Parathyroid adenoma (tissue), 2 donors: Measurements from ENCODE around the gene PGS1.

Experiments
- H2AFZ ChIP-seq: fragments of 300-600 bp; sonication (generic); one replicate; pipeline ENCODE4 v1.7.0; 2017; ENCODE audit warnings: antibody characterized with exemption, mild to moderate bottlenecking
- H3K27ac ChIP-seq: fragments of 300-600 bp; sonication (generic); one replicate; pipeline ENCODE4 v1.7.0; 2017
- H3K27me3 ChIP-seq: fragments of 300-600 bp; sonication (generic); one replicate; pipeline ENCODE4 v1.7.0; 2017; ENCODE audit warnings: low read length; ENCODE audit not compliant: control insufficient read depth, insufficient read depth
- H3K36me3 ChIP-seq: fragments of 300-600 bp; sonication (generic); one replicate; pipeline ENCODE4 v1.7.0; 2017; ENCODE audit warnings: low read length; ENCODE audit not compliant: control insufficient read depth, insufficient read depth
- H3K4me1 ChIP-seq: fragments of 300-600 bp; sonication (generic); one replicate; pipeline ENCODE4 v1.7.0; 2017; ENCODE audit warnings: control low read depth
- H3K4me2 ChIP-seq: fragments of 300-600 bp; sonication (generic); one replicate; pipeline ENCODE4 v1.7.0; 2017; ENCODE audit warnings: low read length
- H3K4me3 ChIP-seq: fragments of 300-600 bp; sonication (generic); one replicate; pipeline ENCODE4 v1.7.0; 2017; ENCODE audit warnings: low read depth, low read length
- H3K79me2 ChIP-seq: fragments of 300-600 bp; sonication (generic); one replicate; pipeline ENCODE4 v1.7.0; 2017; ENCODE audit warnings: control low read depth
- H3K9ac ChIP-seq: fragments of 300-600 bp; sonication (generic); one replicate; pipeline ENCODE4 v1.7.0; 2017; ENCODE audit warnings: mild to moderate bottlenecking
- H3K9me3 ChIP-seq: fragments of 300-600 bp; sonication (generic); one replicate; pipeline ENCODE4 v1.7.0; 2017; ENCODE audit warnings: low read length; ENCODE audit not compliant: control insufficient read depth
- TF ChIP-seq, protein P1 (sequence below): fragments of 300-600 bp; sonication (generic); IDR thresholded peaks from one replicate; pipeline ENCODE4 v1.7.0; 2017; ENCODE audit warnings: antibody characterized with exemption, mild to moderate bottlenecking
- donor health status: primary hyperparathyroidism.

PGS1 gene

DNA sequence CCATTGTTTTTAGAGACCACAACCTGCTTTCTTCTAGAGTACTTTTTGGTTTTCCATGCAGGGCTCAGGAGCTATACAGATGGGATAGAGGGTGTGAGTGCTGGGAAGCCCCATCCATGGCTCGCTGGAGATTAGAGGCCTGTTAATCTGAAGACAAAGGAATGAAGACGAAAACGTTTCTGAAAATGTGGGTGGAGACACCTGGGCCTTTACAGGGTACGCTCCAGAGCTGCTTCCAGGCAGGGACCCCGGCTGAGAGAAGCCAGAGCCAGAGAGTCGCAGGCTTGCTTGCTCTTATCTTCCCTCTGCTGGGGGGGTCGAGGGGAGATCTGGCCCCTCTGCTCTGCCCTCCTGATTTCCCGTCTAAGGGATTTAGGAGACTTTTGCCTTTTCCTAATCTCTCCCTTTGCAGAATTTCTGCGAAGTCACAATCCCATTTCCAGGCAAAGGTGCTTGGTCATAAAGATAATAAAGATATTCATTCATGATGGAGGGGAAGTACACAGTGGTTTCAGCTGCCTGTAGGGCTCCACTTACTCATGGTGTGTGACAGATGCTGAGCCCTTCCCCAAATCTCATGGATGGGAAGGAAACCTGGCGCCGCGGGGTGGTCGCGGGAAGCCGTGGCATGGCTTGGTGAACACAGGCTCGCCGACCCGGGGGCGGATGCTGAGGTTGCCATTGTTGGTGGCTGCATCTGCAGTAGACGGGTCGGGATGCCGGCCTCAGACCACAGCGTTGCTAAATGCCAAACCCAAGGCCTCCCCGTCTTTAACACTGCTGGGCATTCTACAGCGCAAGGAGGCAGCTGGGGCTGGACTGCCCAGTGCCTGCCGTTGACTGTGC, 13.8 kb upstream of the PGS1 start:
- H3K4me3 ChIP-seq: no peak overlapping the region
- TF ChIP-seq, protein P1, sequence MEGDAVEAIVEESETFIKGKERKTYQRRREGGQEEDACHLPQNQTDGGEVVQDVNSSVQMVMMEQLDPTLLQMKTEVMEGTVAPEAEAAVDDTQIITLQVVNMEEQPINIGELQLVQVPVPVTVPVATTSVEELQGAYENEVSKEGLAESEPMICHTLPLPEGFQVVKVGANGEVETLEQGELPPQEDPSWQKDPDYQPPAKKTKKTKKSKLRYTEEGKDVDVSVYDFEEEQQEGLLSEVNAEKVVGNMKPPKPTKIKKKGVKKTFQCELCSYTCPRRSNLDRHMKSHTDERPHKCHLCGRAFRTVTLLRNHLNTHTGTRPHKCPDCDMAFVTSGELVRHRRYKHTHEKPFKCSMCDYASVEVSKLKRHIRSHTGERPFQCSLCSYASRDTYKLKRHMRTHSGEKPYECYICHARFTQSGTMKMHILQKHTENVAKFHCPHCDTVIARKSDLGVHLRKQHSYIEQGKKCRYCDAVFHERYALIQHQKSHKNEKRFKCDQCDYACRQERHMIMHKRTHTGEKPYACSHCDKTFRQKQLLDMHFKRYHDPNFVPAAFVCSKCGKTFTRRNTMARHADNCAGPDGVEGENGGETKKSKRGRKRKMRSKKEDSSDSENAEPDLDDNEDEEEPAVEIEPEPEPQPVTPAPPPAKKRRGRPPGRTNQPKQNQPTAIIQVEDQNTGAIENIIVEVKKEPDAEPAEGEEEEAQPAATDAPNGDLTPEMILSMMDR: no peak
- no peaks in the 10 kb centered on the region for H3K27me3 ChIP-seq
- H3K36me3 ChIP-seq: no peaks in the 10 kb centered on the region
- H3K4me1 ChIP-seq: no peaks in the 10 kb centered on the region
- H3K79me2 ChIP-seq: no peaks in the 10 kb centered on the region
- H3K9ac ChIP-seq: no peak overlapping the region
- no peaks in the 10 kb centered on the region for H3K9me3 ChIP-seq
- H3K27ac ChIP-seq: no peak overlapping the region
- no peak overlapping the region for H3K4me2 ChIP-seq
- no peak overlapping the region for H2AFZ ChIP-seq

DNA sequence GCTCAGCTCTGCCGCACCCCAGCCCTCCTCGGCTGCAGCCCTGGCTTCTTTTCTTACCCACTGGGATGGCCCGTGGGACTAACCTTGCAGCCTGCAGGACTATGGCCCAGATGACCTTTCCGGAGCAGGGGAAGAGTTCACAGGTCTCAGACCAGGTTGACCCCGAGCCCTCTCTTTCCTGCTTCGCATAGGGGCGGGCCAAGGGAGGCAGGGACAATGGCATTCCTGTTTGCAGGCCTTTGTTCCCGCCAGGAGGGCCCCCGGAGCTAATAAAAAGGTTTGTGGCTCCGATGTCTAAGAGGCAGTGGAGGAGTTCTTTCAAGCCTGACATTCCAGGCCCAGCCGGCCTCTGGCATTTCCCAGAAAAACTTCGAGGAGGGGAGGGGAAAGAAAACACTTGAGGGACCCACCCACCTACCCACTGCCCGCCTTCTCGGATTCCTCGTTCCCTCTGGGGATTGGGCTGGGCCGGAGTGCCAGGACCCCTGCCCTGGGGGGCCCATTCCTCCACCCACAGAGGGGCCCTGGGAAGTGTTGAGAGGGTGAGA, 12.8 kb upstream of the PGS1 start:
- Histone ChIP-seq H3K4me2 (no peak overlapping the region), H3K9ac (no peak overlapping the region), H3K27ac (peak overlapping the region; percentile 30), H3K27me3 (no peaks in the 10 kb centered on the region), H3K4me3 (no peak overlapping the region), H3K4me1 (no peaks in the 10 kb centered on the region), H2AFZ (no peak overlapping the region), H3K9me3 (no peaks in the 10 kb centered on the region), H3K79me2 (no peaks in the 10 kb centered on the region), H3K36me3 (no peaks in the 10 kb centered on the region)
- TF ChIP-seq, protein P1: no peak

- Histone ChIP-seq H2AFZ (no peak overlapping the region), H3K27ac (peak overlapping the region; percentile 30), H3K4me1 (no peaks in the 10 kb centered on the region), H3K27me3 (no peaks in the 10 kb centered on the region), H3K79me2 (no peaks in the 10 kb centered on the region), H3K9ac (no peak overlapping the region), H3K4me3 (no peak overlapping the region), H3K9me3 (no peaks in the 10 kb centered on the region), H3K4me2 (no peak overlapping the region), H3K36me3 (no peaks in the 10 kb centered on the region)
- TF ChIP-seq, protein P1: no peak
Observed at GRCh38 chr17:78366109-78366848, 12.2 kb upstream of the PGS1 start.

GRCh38 chr17:78367193-78367592, 11.3 kb upstream of the PGS1 start:
- Histone ChIP-seq H3K27me3 (no peaks in the 10 kb centered on the region), H3K9ac (no peak overlapping the region), H3K9me3 (no peaks in the 10 kb centered on the region), H2AFZ (no peak overlapping the region), H3K27ac (no peak overlapping the region), H3K79me2 (no peaks in the 10 kb centered on the region), H3K36me3 (no peaks in the 10 kb centered on the region), H3K4me2 (no peak overlapping the region), H3K4me1 (no peaks in the 10 kb centered on the region), H3K4me3 (no peak overlapping the region)
- TF ChIP-seq, protein P1: no peak
